GM12874 (cell line): ENCODE results near the gene IFNL2.

Experiments
- TF ChIP-seq, protein P1 (sequence below): IDR thresholded peaks from 2 replicates; pipeline ENCODE4 v1.5.1; 2011; ENCODE audit warnings: low read depth, mild to moderate bottlenecking, control low read depth, low read length, moderate library complexity; ENCODE audit not compliant: insufficient read depth

Gene IFNL2

DNA sequence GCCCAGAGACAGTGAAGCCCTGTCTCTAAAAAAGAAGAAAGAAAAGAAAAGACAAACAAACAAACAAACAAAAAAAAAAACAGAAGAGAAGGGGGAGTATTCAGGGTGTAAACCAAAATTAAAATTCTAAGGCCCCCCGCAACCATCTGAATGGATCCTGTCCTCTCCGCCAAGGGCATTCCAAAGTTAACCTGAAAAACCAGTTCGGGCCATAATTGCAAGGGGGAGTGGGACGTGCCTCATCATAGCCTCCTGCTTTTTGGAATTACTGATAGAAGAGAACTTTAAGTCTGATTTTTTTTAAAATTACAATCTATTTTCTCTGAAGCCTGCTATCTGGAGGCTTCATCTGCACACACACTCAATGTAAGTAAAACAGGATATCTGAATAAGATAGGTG, 5.7 kb upstream of the IFNL2 start:
- TF ChIP-seq, protein P1, sequence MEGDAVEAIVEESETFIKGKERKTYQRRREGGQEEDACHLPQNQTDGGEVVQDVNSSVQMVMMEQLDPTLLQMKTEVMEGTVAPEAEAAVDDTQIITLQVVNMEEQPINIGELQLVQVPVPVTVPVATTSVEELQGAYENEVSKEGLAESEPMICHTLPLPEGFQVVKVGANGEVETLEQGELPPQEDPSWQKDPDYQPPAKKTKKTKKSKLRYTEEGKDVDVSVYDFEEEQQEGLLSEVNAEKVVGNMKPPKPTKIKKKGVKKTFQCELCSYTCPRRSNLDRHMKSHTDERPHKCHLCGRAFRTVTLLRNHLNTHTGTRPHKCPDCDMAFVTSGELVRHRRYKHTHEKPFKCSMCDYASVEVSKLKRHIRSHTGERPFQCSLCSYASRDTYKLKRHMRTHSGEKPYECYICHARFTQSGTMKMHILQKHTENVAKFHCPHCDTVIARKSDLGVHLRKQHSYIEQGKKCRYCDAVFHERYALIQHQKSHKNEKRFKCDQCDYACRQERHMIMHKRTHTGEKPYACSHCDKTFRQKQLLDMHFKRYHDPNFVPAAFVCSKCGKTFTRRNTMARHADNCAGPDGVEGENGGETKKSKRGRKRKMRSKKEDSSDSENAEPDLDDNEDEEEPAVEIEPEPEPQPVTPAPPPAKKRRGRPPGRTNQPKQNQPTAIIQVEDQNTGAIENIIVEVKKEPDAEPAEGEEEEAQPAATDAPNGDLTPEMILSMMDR: no peak

DNA sequence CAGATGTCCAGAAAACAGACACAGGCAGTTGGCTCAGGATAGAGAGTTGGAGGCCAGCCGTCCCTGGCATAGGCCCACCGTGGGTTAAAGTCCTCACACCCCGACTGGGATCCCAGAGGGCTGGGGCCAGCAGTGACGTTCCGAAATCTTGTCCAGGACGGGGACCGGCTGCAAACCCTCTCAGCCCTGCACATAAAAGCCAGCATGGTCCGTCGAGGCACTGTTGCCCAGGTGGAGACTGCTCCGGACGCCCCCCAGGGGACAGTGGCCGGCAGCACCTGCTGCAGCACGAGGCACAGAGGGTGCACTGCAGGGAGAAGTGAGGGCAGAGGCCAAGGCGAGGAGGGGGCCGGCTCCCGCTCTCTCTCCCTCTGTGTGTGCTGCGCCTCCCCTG, 4.3 kb upstream of the IFNL2 start:
- TF ChIP-seq, protein P1: no peak

DNA sequence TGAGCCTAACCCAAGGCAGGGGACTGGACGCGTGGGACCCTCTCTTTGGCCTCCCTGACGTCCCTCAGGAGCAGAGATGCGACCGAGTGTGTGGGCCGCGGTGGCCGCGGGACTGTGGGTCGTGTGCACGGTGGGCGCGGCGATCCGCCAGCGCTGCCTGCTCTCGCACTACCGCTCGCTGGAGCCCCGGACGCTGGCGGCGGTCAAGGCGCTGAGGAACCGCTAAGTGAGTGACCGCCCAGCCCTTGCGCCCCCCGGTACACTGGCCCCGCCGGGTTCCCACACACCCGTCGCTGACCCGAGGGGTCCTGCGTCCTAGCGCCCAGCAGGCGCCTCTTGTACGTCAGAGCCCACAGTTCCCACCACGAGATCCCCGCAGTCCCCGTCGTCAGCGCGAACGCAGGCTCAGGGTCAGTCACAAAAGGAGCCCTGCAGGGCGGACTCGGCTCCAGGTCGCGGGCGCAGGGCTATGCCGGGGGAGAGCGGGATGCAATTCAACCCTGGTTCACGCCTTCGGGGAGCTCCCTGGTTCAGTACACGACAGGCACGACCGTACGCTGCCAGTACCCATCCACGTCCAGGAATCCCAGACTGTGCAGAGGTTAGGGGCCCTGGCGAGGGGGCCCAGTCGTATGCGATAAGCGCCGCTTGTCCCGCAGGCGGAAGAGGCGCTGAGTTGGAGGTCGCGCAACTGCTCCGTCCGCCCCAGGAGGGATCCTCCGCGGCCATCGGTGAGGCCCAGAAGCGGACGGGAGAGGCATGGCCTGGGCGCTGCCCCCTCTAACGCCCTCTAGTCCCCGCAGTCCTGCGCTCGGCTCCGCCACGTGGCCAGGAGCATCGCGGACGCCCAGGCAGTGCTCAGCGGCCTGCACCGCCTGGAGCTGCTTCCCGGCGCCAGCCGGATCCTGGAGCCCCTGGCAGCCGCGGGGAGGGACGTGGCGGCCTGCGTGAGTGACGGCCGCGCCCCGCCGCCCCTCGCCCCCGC, 3.6 kb upstream of the IFNL2 start:
- TF ChIP-seq, protein P1: no peak

DNA sequence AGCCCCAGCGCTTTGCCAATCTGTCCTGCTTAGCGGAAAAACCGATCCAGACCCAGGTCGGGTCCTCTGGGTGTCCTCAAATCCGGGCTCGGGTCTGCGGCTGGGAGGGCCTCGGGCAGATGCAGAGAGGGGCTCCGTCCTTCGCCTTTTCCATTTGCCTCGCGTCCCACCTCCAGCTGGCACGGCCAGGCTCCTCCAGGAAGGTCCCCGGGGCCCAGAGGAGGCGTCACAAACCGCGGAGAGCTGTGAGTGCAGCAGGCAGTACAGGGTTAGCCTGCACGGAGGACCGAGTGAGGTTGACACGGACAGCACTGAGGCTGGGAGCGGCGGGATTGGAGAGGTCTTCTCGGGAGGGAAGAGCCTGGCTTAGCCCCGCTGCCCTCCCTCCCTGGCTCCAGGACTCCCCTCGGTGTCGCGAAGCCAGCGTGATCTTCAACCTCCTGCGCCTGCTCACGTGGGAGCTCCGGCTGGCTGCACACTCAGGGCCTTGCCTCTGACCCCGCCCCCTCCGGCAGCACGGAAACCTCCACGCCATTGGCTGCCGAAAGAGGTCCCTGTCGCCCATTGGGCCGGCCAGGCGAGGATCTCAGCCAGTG, 2.8 kb upstream of the IFNL2 start:
- TF ChIP-seq, protein P1: no peak

DNA sequence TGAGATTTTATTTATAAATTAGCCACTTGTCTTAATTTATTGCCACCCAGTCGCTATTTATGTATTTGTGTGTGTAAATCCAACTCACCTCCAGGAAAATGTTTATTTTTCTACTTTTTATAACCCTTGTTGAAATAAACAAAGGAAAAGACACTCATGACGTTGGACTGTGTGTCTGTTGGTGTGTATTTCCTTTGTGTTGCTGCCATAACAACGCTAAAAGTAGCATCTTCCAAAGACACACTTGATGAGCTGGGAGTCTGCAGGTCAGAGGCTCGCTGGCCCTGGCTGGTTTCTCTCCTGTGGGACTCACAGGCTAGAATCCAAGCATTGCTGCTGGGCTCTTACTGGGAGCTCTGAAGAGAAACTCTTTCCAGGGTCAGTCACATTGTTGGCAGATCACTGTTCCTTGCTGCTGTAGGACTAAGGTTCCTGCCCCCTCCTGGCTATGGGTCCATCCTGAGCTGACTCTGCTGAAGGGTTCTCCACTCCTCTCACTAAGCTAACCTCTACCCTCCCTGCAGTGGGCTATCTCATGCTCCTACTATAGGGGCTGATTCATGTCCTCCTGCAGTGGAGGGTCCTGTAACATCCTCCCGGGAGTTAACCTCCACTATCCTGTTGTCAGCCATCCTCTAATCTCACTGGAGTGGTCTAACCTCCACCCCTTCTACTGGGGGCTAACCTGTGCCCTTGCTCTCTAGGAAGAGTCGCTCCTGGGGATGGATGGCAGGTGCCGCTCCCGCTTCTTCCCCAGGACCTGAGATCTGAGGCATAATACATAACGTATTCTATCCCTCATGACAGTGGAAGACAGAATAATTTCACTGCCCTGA, 2.1 kb downstream of the IFNL2 start:
- TF ChIP-seq, protein P1: no peak

DNA sequence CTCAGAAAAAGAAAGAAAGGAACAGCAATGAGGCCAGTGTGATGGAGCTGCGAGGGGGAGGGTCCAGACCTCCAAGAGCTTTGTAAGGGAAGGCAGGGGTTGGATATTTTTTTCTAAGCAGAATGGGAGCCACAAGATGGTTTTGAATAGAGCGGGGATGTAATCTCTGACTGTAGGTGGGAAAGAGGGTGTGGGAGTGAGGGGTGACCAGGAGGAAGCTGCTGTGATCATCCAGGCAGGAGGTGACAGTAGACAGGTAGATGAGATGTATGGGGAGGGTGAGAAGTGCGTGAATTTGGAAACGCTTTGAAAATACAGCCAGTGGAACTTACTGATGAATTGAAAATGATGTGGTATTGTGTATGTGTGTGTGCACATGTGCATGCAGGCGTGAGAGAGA, 7.4 kb downstream of the IFNL2 start:
- TF ChIP-seq, protein P1: no peak

DNA sequence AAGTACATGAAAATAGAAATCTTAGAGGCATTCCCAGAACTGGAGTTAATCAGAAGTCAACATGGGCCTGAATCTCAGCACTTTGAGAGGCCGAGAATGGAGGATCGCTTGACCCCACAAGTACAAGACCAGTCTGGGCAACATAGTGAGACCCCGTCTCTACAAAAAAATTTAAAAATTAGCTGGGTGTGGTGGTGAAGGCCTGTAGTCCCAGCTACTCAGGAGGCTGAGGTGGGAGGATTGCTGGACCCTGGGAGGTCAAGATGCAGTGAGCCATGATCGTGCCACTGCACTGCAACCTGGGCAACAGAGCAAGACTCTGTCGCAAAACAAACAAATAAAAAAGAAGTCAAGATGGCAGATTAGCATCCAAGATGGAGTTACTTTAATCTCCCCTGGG, 8.5 kb downstream of the IFNL2 start:
- TF ChIP-seq, protein P1: no peak
